Activated T-helper 1 cell treated with anti-CD3 and anti-CD28 coated beads, Interleukin-12 subunit alpha, Interleukin-12 subunit beta, Interleukin-2, Interleukin-4 antibody, amounts not matched to agents 30 ng/mL and 10 ng/mL and 1 ng/mL, durations not matched to agents 14 hours and 24 hours and 36 hours (primary cell): Measurements from ENCODE around the gene LGR4. TPM values are rescaled to one million over a fixed set of nuclear protein-coding genes. Genes with fewer than 3 reads are reported as not detected.
A peak's percentile ranks its signal among the peaks of the same experiment; 100 is the strongest.

Source experiments
- DNase-seq: peaks from one replicate; pipeline ENCODE4 v3.0.0; 2021; ENCODE audit warnings: low spot score
- H3K27ac Mint-ChIP-seq: one replicate; pipeline ENCODE4 v1.8.0; 2021; ENCODE audit warnings: mild to moderate bottlenecking, mixed read lengths
- H3K27me3 Mint-ChIP-seq: one replicate; pipeline ENCODE4 v1.8.0; 2022; ENCODE audit warnings: mild to moderate bottlenecking, moderate library complexity, mixed read lengths; ENCODE audit not compliant: insufficient read depth
- H3K36me3 Mint-ChIP-seq: one replicate; pipeline ENCODE4 v1.8.0; 2021; ENCODE audit warnings: low read depth, mixed read lengths
- H3K4me1 Mint-ChIP-seq: one replicate; pipeline ENCODE4 v1.8.0; 2021; ENCODE audit warnings: low read depth, mixed read lengths
- H3K4me3 Mint-ChIP-seq: one replicate; pipeline ENCODE4 v1.8.0; 2021; ENCODE audit warnings: mild to moderate bottlenecking, moderate library complexity, mixed read lengths
- H3K9me3 Mint-ChIP-seq: one replicate; pipeline ENCODE4 v1.8.0; 2021; ENCODE audit warnings: mixed read lengths
- intact Hi-C: fragments of 100-400 bp; cut with micrococcal nuclease; formaldehyde crosslinking; loops from one replicate; pipeline ENCODE4 v1.15.1; 2024
- total RNA-seq: library from RNA; stranded (reverse); gene quantifications from 2 replicates; pipeline ENCODE4 v1.2.3, GENCODE V29; 2022

The LGR4 gene
- total RNA-seq, 1 donor from 2014 or later, result not detected

DNA sequence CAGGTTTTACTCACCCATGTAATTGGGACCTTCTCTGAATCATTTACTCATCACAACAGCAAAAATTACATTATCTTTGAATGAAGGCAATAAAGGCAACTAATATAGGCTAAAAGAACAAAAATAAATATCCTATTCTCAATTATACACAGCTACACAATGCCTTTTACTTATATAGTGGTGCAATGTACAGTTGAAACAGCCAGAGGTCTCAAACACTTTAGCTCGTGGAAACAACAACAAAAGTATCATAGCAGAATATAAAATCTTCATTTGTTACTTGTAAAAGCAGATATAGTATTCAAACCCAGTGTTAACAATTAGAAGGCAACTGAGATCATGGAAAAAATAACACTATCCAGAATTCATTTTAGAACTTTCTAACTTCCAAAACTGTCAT is 88.9 kb downstream of the LGR4 start:
- H3K4me1 Mint-ChIP-seq, result no peaks in the 10 kb centered on the region
- DNase-seq, result no peak
- H3K27me3 Mint-ChIP-seq, result peaks cover 9% of the 10 kb centered on the region
- H3K9me3 Mint-ChIP-seq, result no peaks in the 10 kb centered on the region
- intact Hi-C loops, result no loop called here
- no peak overlapping the region for H3K27ac Mint-ChIP-seq
- no peaks in the 10 kb centered on the region for H3K36me3 Mint-ChIP-seq
- no peak overlapping the region for H3K4me3 Mint-ChIP-seq

DNA sequence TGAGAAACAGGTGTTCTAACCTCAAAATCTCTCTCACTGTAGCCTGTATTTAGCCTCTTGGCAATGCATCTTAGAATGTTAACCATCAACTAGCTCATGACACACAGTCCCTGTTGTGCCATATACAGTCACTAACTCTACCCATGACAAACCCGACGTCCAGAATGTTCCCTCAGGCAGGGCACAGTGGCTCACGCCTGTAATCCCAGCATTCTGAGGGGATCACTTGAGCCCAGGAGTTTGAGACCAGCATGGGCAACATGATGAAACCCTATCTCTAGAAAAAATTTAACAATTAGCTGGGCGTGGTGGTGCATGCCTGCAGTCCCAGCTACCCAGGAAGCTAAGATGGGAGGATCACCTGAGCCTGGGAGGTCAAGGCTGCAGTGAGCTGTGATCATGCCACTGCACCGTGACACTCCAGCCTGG is 91.3 kb downstream of the LGR4 start:
- no peak for DNase-seq
- Mint-ChIP-seq H3K36me3 (no peaks in the 10 kb centered on the region), H3K4me1 (no peaks in the 10 kb centered on the region), H3K9me3 (no peaks in the 10 kb centered on the region), H3K27ac (no peak overlapping the region), H3K27me3 (peaks cover 9% of the 10 kb centered on the region), H3K4me3 (no peak overlapping the region)
- intact Hi-C loops, result no loop called here

DNA sequence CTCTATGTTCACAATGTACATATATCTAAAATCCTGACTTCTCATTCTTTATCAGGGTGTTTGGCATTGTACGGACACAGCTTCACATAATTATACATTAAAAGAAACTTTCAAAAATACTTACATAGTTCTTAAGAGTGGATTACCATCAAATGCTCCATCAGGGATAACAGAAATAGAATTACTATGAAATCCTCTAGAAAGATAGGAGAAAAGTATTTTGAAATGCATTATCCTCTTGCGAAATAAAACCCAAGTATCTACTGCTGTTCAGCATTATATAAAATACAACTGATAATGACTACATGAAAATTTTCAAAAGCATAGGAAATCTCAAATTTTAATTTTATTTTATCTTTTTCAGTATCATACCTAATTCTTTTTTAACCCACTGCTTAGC is 91.8 kb downstream of the LGR4 start:
- no peaks in the 10 kb centered on the region for H3K9me3 Mint-ChIP-seq
- no peak overlapping the region for H3K27ac Mint-ChIP-seq
- no peak for DNase-seq
- no peak overlapping the region for H3K4me3 Mint-ChIP-seq
- H3K4me1 Mint-ChIP-seq, result no peaks in the 10 kb centered on the region
- peaks cover 9% of the 10 kb centered on the region for H3K27me3 Mint-ChIP-seq
- intact Hi-C loops, result no loop called here
- H3K36me3 Mint-ChIP-seq, result no peaks in the 10 kb centered on the region

DNA sequence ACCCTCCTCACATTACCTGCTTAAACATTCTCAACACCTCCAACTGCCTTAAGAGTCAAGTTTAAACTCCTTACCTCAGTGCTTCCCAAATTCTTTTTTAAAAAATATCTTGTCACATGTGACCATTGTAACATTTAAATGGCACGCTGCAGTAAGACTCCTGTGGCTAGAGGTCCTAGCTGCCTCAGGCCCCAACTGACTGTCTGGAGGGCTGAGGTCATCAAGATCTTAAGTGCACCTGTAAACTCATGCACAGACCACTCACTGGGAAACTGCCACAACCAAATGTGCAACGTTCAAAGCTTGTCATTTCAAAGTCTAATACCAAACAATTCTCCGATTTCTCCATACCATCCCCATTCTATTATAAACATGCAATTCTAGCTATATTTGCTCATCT is 93.1 kb downstream of the LGR4 start:
- no peak for DNase-seq
- intact Hi-C loops, result no loop called here
- Mint-ChIP-seq H3K27ac (no peak overlapping the region), H3K9me3 (no peaks in the 10 kb centered on the region), H3K27me3 (peaks cover 9% of the 10 kb centered on the region), H3K4me3 (no peak overlapping the region), H3K4me1 (no peaks in the 10 kb centered on the region), H3K36me3 (no peaks in the 10 kb centered on the region)

DNA sequence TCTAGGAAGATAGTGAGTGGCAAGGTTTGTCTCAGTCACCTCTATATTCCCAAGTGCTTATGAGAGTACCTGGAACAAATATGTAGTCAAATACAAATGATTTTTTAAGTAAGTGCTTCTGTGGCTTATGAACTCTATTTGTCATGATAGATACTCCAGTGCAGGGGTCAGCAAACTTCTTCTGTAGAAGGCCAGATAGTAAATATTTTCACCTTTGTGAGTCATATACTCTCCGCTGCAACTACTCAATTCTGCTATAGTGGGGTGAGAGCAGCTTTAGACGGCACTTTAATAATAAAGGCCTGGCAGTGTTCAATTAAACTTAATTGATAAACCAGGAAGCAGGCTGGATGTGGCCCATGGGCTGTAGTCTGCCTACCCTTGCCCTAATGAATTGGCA is 97.2 kb downstream of the LGR4 start:
- Mint-ChIP-seq H3K27me3 (peaks cover 4% of the 10 kb centered on the region), H3K27ac (no peak overlapping the region), H3K36me3 (no peaks in the 10 kb centered on the region), H3K4me3 (no peak overlapping the region), H3K4me1 (no peaks in the 10 kb centered on the region), H3K9me3 (no peaks in the 10 kb centered on the region)
- DNase-seq, result no peak
- intact Hi-C loops, result no loop called here

DNA sequence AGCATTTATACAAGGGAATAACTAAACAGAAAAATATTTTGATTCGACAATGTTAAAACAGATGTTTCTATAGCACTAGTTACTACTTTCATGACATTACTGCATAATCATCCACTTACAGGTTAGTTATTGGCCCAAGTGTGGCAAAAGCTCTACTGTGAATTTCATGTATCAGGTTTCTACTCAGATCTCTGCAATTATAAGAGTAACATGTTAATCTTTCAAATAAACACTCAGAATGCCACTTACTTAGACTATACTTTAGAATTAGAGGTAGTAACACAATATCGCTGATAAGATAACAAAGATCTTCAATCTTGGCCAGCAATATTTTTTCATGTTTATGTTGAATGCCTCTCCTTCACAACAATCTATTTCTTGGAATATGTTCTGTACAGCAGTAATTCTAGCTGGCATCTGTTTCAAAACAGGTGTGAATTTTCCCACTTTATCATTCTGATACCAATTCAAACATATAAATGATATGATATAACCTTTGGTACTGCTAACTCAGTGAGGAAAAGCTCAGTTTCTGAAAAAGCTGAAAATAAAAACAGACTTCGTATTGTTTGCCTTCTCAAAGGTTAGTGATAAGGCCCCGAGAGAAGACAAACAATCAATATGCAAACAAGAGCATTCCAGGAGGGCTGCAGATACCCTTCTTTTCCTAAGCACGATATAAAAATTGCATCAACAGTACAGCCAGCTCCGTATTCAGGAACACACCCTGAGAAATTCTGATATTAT is 98.6 kb downstream of the LGR4 start:
- H3K4me1 Mint-ChIP-seq, result no peaks in the 10 kb centered on the region
- no peaks in the 10 kb centered on the region for H3K9me3 Mint-ChIP-seq
- intact Hi-C loops, result no loop called here
- H3K36me3 Mint-ChIP-seq, result no peaks in the 10 kb centered on the region
- H3K27me3 Mint-ChIP-seq, result peaks cover 2% of the 10 kb centered on the region
- no peak overlapping the region for H3K4me3 Mint-ChIP-seq
- no peak for DNase-seq
- H3K27ac Mint-ChIP-seq, result no peak overlapping the region

DNA sequence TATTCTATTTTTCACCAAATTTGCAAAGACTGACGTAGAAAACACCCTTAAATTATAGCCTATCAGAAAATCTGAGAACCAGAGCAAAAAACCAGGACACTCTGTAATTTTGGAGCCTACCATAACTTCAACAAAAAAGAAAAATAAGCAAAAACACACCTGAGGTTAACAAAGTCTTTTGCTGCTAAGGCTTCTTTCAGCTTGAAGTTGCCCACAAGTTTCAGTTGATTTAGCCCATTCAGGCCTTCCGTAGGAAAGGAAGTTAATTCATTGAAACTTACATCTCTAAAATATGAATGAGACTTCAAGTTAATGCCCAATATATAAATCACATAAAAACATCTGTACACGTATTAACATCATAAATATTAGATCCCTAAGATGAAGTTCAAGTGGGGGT is 99.2 kb downstream of the LGR4 start:
- intact Hi-C loops, result no loop called here
- Mint-ChIP-seq H3K4me3 (no peak overlapping the region), H3K4me1 (no peaks in the 10 kb centered on the region), H3K9me3 (no peaks in the 10 kb centered on the region), H3K36me3 (no peaks in the 10 kb centered on the region), H3K27ac (no peak overlapping the region), H3K27me3 (no peaks in the 10 kb centered on the region)
- no peak for DNase-seq

DNA sequence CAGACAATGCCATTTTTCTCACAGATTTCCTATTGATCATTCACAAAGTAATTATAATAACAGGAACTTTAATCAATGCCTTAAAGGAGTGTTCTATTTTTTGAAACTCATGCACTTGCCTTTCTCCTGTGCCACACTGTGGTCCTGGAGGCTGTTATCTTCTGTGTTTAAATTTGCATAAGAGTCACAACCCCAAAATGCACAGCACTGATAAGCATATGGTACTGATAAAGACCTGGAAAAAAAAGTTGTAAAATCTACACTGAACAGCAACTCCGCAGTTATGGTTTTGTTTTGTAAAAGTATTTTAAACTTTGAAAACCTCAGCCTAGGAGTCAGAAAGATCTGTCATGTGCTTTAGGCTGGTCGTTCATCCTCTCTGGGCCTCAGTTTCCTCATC is 100.4 kb downstream of the LGR4 start:
- H3K4me1 Mint-ChIP-seq, result no peaks in the 10 kb centered on the region
- H3K9me3 Mint-ChIP-seq, result no peaks in the 10 kb centered on the region
- H3K36me3 Mint-ChIP-seq, result no peaks in the 10 kb centered on the region
- H3K4me3 Mint-ChIP-seq, result no peak overlapping the region
- intact Hi-C loops, result no loop called here
- H3K27ac Mint-ChIP-seq, result no peak overlapping the region
- DNase-seq, result no peak
- no peaks in the 10 kb centered on the region for H3K27me3 Mint-ChIP-seq

DNA sequence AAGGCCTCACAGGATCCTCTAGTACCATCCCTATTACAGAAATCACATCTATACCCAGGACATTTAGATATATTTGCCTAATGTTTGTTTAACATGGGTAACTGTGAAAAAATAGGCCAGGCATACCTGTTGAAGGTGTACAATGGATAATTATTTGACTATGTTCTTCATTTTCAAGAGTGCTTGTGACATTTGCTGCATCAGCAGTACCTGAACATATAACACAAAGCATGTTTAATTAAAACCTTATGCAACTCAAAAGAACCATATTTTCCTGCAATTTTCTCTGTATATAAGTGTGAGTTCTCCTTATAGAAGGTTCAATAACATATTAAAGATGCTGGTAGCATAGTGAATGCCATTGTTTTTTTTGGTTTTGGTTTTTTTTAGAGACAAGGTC is 101.1 kb downstream of the LGR4 start:
- Mint-ChIP-seq H3K4me3 (no peak overlapping the region), H3K36me3 (no peaks in the 10 kb centered on the region), H3K9me3 (no peaks in the 10 kb centered on the region), H3K27me3 (peaks cover 3% of the 10 kb centered on the region), H3K4me1 (no peaks in the 10 kb centered on the region), H3K27ac (no peak overlapping the region)
- intact Hi-C loops, result no loop called here
- no peak for DNase-seq

DNA sequence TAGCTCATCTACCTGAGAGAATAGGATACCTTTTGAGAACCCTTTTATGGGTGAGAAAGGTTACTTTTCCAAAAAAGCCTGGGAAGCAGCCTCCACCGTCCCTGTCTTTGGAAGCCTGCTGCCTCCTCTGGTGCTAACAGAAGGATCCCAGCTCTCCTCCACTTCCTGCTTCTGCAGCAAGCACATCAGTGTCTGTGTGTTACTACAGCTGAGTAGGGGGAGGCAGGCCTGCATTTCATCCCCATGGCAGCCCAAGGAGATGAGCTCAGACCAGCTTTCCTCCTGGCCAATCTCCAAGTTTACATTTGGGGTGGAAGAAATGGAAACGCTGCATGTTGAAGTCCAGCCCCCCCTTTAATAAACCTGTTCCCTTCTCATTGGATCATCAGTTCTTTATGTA is 102.2 kb downstream of the LGR4 start:
- H3K27me3 Mint-ChIP-seq, result peaks cover 3% of the 10 kb centered on the region
- H3K4me1 Mint-ChIP-seq, result no peaks in the 10 kb centered on the region

DNA sequence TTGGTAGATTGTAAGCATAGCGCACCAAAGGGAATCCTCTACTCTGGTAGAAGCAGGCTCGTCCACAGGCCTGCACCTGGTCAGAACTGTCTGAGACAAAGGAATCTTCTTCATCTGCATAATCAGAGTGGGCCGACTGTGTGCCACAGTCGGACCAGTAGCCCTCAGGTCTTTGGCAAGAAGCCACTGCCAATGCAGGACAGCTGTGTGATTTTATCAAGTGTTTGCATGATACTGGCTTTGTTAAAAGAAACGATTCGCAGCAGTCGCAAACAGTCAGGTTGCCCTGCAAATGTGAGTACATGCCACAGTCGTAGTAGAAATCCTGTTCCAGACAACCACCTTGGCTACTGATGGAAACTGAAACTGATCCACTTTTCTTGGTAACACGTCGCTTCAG is 104.7 kb downstream of the LGR4 start:
- no peak for DNase-seq
- Mint-ChIP-seq H3K4me1 (peaks cover 10% of the 10 kb centered on the region), H3K4me3 (no peak overlapping the region), H3K27ac (no peak overlapping the region), H3K36me3 (no peaks in the 10 kb centered on the region), H3K27me3 (peaks cover 6% of the 10 kb centered on the region), H3K9me3 (no peaks in the 10 kb centered on the region)
- intact Hi-C loops, result no loop called here

More for the DNA sequence above, 102.2 kb downstream of the LGR4 start:
- H3K27ac Mint-ChIP-seq, result no peak overlapping the region
- no peak for DNase-seq
- H3K9me3 Mint-ChIP-seq, result no peaks in the 10 kb centered on the region
- intact Hi-C loops, result no loop called here
- H3K4me3 Mint-ChIP-seq, result no peak overlapping the region
- no peaks in the 10 kb centered on the region for H3K36me3 Mint-ChIP-seq

DNA sequence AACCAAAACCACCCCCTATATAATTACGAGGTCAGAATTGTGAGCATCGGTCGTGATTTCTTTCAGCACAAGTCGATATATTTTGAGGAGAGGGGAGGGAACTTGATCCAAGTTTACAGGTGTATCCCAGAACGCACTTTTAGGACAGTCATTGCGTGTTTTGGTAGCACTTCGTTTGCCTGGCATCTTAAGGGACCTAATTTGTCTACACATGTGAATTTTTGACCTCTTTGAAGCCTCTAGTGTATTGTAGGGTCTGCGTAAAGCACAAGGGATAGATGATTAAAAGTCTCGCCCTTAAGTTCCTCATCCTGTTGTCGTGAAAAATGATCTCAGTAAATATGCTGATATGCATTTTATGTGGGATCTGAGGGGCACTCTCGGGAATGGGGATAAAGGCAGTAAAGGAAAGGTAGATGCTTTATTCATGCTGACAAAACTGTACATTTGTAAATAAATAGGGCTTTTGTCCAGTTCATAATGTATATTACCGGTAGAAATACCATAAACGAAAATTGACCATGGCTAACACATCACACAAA is 108.9 kb downstream of the LGR4 start:
- Mint-ChIP-seq H3K4me3 (peak overlapping the region; percentile 93), H3K27me3 (peaks cover 6% of the 10 kb centered on the region), H3K36me3 (no peaks in the 10 kb centered on the region), H3K4me1 (peaks cover 32% of the 10 kb centered on the region), H3K27ac (peak overlapping the region; percentile 66), H3K9me3 (no peaks in the 10 kb centered on the region)
- DNase-seq, result no peak
- intact Hi-C loops, result loop anchor here (1.0 to 5.0 kb wide), 4 partner anchors 45 to 744 kb away; partner anchors contain the start of genes KIF18A, LIN7C and METTL15

DNA sequence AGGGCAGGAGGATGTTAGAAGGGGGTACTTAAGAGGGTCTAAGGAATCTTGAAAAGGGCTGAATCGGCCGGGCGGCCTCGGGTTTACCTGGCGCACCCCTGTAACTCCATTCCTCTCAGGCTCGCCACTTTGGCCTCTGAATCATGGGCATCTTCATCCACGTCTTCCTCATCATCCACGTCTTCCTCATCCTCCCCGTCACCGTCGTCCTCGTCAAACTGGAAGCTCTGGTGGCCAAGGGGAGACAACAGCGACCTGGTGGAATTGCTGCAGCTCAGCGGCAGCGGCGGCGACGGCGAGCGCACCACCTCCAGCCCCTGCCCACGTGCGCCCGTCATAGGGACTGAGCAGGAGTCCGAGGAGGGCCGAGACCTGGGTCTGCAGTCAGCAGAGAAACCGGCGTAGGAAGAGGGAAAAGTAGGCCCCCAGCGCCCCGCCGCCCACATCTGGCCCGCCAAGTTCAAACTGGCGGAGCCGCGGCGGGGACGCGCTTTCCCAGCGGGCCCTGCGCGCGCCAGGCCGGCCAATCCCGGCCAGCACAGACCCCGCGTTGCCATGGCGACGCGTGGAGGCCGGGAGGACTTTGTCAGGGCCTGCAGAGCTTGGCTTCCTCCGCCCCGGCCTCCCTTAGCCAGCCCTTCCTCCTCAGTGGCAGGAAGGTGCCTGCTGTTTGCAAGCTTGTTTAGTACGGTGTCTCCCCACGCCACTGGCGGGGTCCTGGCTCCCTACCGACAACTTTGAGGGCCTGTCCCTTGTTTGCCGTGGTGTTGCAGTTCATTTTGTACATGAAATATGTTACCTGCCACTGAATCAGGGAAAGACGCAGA is 109.6 kb downstream of the LGR4 start, which contains the start of gene CCDC34:
CCDC34 (minus strand) TSS at position 467 of the 827 bp plus-strand sequence; CDS start at position 446, 21 bp downstream.
- H3K9me3 Mint-ChIP-seq, result no peaks in the 10 kb centered on the region
- peaks cover 32% of the 10 kb centered on the region for H3K4me1 Mint-ChIP-seq
- H3K27me3 Mint-ChIP-seq, result peaks cover 6% of the 10 kb centered on the region
- no peaks in the 10 kb centered on the region for H3K36me3 Mint-ChIP-seq
- intact Hi-C loops, result loop anchor here (1.0 to 5.0 kb wide), 4 partner anchors 44 to 744 kb away; partner anchors contain the start of genes KIF18A, LIN7C and METTL15
- H3K4me3 Mint-ChIP-seq, result peak within 1 kb of the TSS; percentile 93
- H3K27ac Mint-ChIP-seq, result peak within 1 kb of the TSS; percentile 81
- peak; percentile 86 for DNase-seq
